Gastroesophageal sphincter (tissue), 3 donors: ENCODE results near the gene MOV10.

ENCODE experiments used
- POLR2A ChIP-seq, 2 donors: fragments of 450-650 bp; IDR thresholded peaks; one replicate each; pipeline ENCODE4 v1.6.1; 2017; ENCODE audit warnings: antibody characterized with exemption in 2 of 2, mild to moderate bottlenecking in 2 of 2, moderate library complexity in 1 of 2
- POLR2AphosphoS5 ChIP-seq: sonication (generic); formaldehyde crosslinking; IDR thresholded peaks from one replicate; pipeline ENCODE4 v1.6.1; 2017; ENCODE audit warnings: antibody characterized with exemption
- TF ChIP-seq, protein P1 (sequence below), 4 experiments: fragments of 200-600 bp in 2 of 4; fragments of 450-650 bp in 2 of 4; sonication (generic) in 1 of 4; IDR thresholded peaks; one replicate each; pipeline ENCODE4 v1.5.1; 2017 to 2019; ENCODE audit warnings: antibody characterized with exemption in 4 of 4, mild to moderate bottlenecking in 2 of 4, moderate library complexity in 2 of 4

DNA sequence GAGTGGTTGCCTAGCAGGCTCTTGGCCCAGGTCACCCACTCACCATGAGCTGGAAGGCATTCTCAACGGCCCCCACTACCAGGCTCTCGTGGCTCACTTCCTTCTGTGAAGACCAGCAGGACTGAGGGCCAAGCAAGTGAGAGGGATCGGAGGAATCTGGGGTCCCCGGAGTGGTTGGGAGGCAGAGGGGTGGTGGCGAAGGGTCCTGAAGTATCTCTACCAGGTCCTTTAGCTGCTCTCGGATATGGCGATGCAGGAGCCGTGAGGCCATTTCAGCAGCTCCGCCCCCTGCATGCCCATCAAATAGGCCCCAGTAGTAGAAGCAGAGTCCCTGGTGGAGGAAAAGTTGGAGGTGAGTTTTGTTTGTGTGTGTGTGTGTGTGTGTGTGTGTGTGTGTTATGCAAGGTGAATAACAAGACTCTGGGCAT, 38.3 kb downstream of the MOV10 start:
- TF ChIP-seq, protein P1, sequence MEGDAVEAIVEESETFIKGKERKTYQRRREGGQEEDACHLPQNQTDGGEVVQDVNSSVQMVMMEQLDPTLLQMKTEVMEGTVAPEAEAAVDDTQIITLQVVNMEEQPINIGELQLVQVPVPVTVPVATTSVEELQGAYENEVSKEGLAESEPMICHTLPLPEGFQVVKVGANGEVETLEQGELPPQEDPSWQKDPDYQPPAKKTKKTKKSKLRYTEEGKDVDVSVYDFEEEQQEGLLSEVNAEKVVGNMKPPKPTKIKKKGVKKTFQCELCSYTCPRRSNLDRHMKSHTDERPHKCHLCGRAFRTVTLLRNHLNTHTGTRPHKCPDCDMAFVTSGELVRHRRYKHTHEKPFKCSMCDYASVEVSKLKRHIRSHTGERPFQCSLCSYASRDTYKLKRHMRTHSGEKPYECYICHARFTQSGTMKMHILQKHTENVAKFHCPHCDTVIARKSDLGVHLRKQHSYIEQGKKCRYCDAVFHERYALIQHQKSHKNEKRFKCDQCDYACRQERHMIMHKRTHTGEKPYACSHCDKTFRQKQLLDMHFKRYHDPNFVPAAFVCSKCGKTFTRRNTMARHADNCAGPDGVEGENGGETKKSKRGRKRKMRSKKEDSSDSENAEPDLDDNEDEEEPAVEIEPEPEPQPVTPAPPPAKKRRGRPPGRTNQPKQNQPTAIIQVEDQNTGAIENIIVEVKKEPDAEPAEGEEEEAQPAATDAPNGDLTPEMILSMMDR (IDR thresholded peaks at IDR 0.05): no peak
- TF ChIP-seq POLR2A (IDR thresholded peaks at IDR 0.05): no peak
- TF ChIP-seq POLR2AphosphoS5: no peak
